Activated CD8-positive, alpha-beta memory T cell treated with anti-CD3 and anti-CD28 coated beads, Interleukin-2, amount 50 U/mL, for 24 hours (primary cell): ENCODE measurements around the gene ZNF655.
"Not testable (repeated sequence)": the region's sequence is repeated elsewhere in the genome, so short reads cannot be mapped to it uniquely, and the experiment has no call there.

Experiments used
- DNase-seq: peaks from one replicate; pipeline ENCODE4 v3.0.0-alpha.2; 2020; ENCODE audit errors: extremely low read depth

ZNF655 gene

GRCh38 chr7:99560834-99561736 lies 2.6 kb downstream of the ZNF655 start:
- no peak for DNase-seq

- DNase-seq = no peak
Observed at GRCh38 chr7:99561737-99562051, 3.3 kb downstream of the ZNF655 start.

GRCh38 chr7:99562114-99562784 lies 3.8 kb downstream of the ZNF655 start:
- DNase-seq = no peak

GRCh38 chr7:99562832-99563231 lies 4.4 kb downstream of the ZNF655 start:
- peak; percentile 26 for DNase-seq

- no peak for DNase-seq
Observed at GRCh38 chr7:99563650-99564049, 5.2 kb downstream of the ZNF655 start.

GRCh38 chr7:99568770-99569169 lies 10.3 kb downstream of the ZNF655 start:
- DNase-seq = not testable (repeated sequence)

GRCh38 chr7:99571768-99572167 lies 13.3 kb downstream of the ZNF655 start:
- DNase-seq = no peak

GRCh38 chr7:99573257-99573656 lies 14.8 kb downstream of the ZNF655 start:
- no peak for DNase-seq

- no peak for DNase-seq
Observed at GRCh38 chr7:99576251-99576650, 17.8 kb downstream of the ZNF655 start.

GRCh38 chr7:99579281-99579955 lies 21.0 kb downstream of the ZNF655 start:
- no peak for DNase-seq

GRCh38 chr7:99579956-99580777 lies 21.7 kb downstream of the ZNF655 start:
- DNase-seq = peak; percentile 18

GRCh38 chr7:99580778-99581332 lies 22.4 kb downstream of the ZNF655 start:
- DNase-seq = not testable (repeated sequence)

GRCh38 chr7:99588868-99589267 lies 30.4 kb downstream of the ZNF655 start:
- no peak for DNase-seq

GRCh38 chr7:99594948-99595745 lies 36.7 kb downstream of the ZNF655 start:
- DNase-seq = no peak

GRCh38 chr7:99596408-99596955 lies 38.0 kb downstream of the ZNF655 start:
- no peak for DNase-seq

- DNase-seq = no peak
Observed at GRCh38 chr7:99597762-99598501, 39.5 kb downstream of the ZNF655 start, which contains the start of gene TMEM225B. Gene TMEM225B, plus strand, starts transcription at chr7:99598267. Its CDS starts 6,122 bp downstream, at chr7:99604389.

- no peak for DNase-seq
Observed at GRCh38 chr7:99599836-99600235, 41.4 kb downstream of the ZNF655 start.

- DNase-seq = no peak
Observed at GRCh38 chr7:99601656-99602310, 43.3 kb downstream of the ZNF655 start.

GRCh38 chr7:99605527-99605926 lies 47.1 kb downstream of the ZNF655 start:
- no peak for DNase-seq
